Breast epithelium (tissue), 4 donors: ENCODE data around the gene ZNF202. TPM values are rescaled to one million over a fixed set of nuclear protein-coding genes. Genes with fewer than 3 reads are reported as not detected.
A peak's percentile ranks its signal among the peaks of the same experiment; 100 is the strongest.

Source experiments
- DNase-seq, 2 donors: peaks; one replicate each; pipeline ENCODE4 v3.0.0-alpha.2; 2019; ENCODE audit warnings: low spot score in 2 of 2
- H3K27ac ChIP-seq, 2 donors: fragments of 200-600 bp; sonication (generic) in 1 of 2; one replicate each; pipeline ENCODE4 v1.5.1; 2016 to 2019; ENCODE audit warnings: mild to moderate bottlenecking in 1 of 2
- H3K27me3 ChIP-seq, 2 donors: fragments of 200-600 bp; sonication (generic) in 1 of 2; one replicate each; pipeline versions ENCODE4 v1.5.1 to v1.6.0; 2017 to 2019; ENCODE audit warnings: control low read depth in 1 of 2, mild to moderate bottlenecking in 1 of 2
- H3K36me3 ChIP-seq: fragments of 200-600 bp; one replicate; pipeline ENCODE4 v1.5.1; 2019
- H3K4me1 ChIP-seq, 2 donors: fragments of 200-600 bp; sonication (generic); one replicate each; pipeline ENCODE4 v1.5.1; 2016 to 2019; ENCODE audit warnings: control low read depth in 1 of 2
- H3K4me3 ChIP-seq, 3 donors: fragments of 200-600 bp; sonication (generic); 1 replicate in 2 of 3; 2 replicates in 1 of 3; pipeline ENCODE4 v1.5.1; 2016 to 2019; ENCODE audit warnings: mild to moderate bottlenecking in 3 of 3, moderate library complexity in 2 of 3
- H3K9me3 ChIP-seq, 2 donors: fragments of 200-600 bp; sonication (generic) in 1 of 2; one replicate each; pipeline ENCODE4 v1.5.1; 2016 to 2019; ENCODE audit warnings: control low read depth in 1 of 2
- CTCF ChIP-seq, 3 donors: fragments of 450-650 bp; IDR thresholded peaks; one replicate each; pipeline ENCODE4 v1.5.1; 2016 to 2017; ENCODE audit warnings: antibody characterized with exemption in 3 of 3, mild to moderate bottlenecking in 3 of 3, moderate library complexity in 3 of 3
- POLR2A ChIP-seq: fragments of 450-650 bp; IDR thresholded peaks from one replicate; pipeline ENCODE4 v1.6.1; 2016; ENCODE audit warnings: antibody characterized with exemption, mild to moderate bottlenecking, moderate library complexity
- POLR2AphosphoS5 ChIP-seq, 3 donors: sonication (generic); formaldehyde crosslinking; IDR thresholded peaks; one replicate each; pipeline ENCODE4 v1.6.1; 2017; ENCODE audit warnings: antibody characterized with exemption in 3 of 3
- intact Hi-C: fragments of 100-400 bp; cut with DNase I; formaldehyde crosslinking; loops from one replicate; pipeline ENCODE4 v1.15.1; 2023; ENCODE audit warnings: low total_unique reads
- total RNA-seq, 3 donors: library from RNA; depleted of rRNA; stranded (reverse); fragments of >200 nt; gene quantifications; one replicate each; pipeline ENCODE4 v1.1.0, GENCODE V29; 2016

The ZNF202 gene
- total RNA-seq, 3 donors from 2014 or later: 7.0 to 12.9 (median 12.1) TPM

DNA sequence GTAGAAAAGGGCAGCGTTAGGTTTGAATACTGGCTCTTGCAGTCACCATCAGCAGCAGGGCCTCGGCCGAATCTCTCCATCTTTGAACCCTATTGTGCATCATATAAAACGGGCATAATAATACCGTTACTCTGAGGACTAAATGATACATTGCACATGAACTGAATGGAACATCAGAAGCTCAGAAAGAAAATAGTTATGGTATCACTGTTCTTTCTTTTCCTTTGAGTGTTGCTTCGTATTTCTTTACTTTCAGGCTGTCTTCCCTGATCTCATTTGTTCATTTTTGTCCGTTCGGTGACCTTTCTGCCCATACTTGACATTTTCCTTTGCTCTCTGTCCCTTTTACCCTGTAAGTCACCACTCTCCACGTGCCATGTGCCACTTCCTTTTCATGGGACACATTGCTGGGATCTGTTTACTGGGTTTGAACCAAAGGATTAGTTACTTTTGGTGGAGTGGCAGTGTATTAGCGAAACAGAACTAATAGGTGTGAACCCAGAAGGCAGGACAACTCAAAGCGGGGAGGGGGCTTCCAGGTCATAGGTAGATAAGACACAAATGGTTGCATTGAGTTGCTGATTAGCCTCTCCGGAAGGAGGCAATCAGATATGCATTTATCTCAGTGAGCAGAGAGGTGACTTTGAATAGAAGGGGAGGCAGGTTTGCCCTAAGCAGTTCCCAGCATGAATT is 717 bp upstream of the ZNF202 start:
- no peak for TF ChIP-seq POLR2AphosphoS5 (IDR thresholded peaks at IDR 0.05)
- TF ChIP-seq POLR2A: no peak
- TF ChIP-seq CTCF (IDR thresholded peaks at IDR 0.05): no peak
- Histone ChIP-seq H3K4me3 (peak overlapping the region; percentile 82 to 98 (median 91)), H3K27ac (peak overlapping the region in 1 of 2 donors; percentile 82), H3K27me3 (no peaks in the 10 kb centered on the region), H3K9me3 (no peaks in the 10 kb centered on the region), H3K36me3 (no peaks in the 10 kb centered on the region), H3K4me1 (peaks cover 0 to 8% of the 10 kb centered on the region in 2 donors)
- intact Hi-C loops: no loop called here
- no peak for DNase-seq

DNA sequence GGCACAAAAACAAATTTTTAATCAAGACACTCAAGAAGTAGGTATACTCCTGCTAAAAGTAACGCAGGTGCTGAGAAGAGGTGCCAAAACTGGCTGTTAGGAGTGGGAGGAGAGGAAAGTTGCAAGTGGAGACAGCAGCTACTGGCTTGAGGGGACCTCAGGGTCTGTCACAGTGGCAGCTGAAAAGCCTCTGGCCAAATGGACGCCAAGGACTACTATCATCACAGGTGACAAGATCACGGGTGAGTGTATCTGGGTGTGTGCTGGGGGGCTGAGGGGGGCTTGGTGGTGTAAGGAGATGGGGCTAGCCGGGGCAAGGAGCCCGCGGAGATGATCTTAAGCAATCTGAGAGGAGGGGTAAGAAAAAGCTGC is 687 bp downstream of the ZNF202 start:
- Histone ChIP-seq H3K27ac (peak overlapping the region; percentile 82 to 94), H3K36me3 (no peaks in the 10 kb centered on the region), H3K9me3 (no peaks in the 10 kb centered on the region), H3K4me3 (peak overlapping the region; percentile 82 to 98 (median 91)), H3K27me3 (no peaks in the 10 kb centered on the region), H3K4me1 (peaks cover 0 to 8% of the 10 kb centered on the region in 2 donors)
- DNase-seq: no peak
- intact Hi-C loops: no loop called here
- TF ChIP-seq POLR2AphosphoS5 (IDR thresholded peaks at IDR 0.05) (no peak), POLR2A (no peak), CTCF (IDR thresholded peaks at IDR 0.05) (no peak)

DNA sequence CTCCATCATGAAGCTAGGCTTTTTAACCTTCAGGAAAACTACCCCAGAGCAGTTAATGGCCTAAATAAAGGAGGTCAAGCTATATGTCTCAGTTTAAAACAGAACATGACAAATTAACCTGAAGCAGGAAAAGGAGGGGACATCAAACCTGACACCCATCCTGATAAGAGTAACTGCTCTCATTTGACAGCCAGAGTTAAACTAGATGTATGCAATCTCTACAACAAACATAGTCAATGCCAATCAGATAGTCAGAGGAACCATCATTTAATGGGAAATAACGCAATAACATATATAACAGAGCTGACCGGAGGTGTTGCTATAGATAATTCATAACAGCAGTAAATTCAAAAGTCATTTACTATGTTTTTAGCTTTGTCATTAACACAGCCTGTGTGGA is 3.1 kb downstream of the ZNF202 start:
- no peak overlapping the region for H3K4me3 ChIP-seq
- TF ChIP-seq POLR2AphosphoS5 (IDR thresholded peaks at IDR 0.05) (no peak), CTCF (IDR thresholded peaks at IDR 0.05) (no peak), POLR2A (no peak)
- no peak for DNase-seq
- peaks cover 0 to 8% of the 10 kb centered on the region in 2 donors for H3K4me1 ChIP-seq
- no peaks in the 10 kb centered on the region for H3K9me3 ChIP-seq
- no peaks in the 10 kb centered on the region for H3K27me3 ChIP-seq
- intact Hi-C loops: no loop called here
- H3K27ac ChIP-seq: no peak overlapping the region
- no peaks in the 10 kb centered on the region for H3K36me3 ChIP-seq

DNA sequence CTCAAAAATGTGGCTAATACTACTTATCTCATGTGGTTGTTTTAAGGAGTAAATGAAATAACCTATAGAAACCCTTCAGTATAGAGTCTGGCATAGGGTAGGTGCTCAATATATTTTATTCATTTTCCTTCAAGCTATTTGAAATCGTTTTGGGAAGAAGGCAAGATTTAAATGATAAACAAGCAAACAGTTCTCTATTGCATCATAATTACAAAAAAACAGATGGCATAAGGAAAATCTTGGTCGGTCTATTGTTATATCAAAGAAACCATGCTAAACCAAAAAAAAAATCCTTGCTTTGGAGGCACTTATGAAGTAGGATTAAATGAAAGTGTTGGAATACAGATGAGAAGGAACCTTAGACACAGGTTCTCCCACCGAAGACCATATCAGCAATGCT is 4.7 kb downstream of the ZNF202 start:
- TF ChIP-seq POLR2A (no peak), POLR2AphosphoS5 (IDR thresholded peaks at IDR 0.05) (no peak), CTCF (IDR thresholded peaks at IDR 0.05) (no peak)
- Histone ChIP-seq H3K4me1 (peaks cover 0 to 8% of the 10 kb centered on the region in 2 donors), H3K27ac (no peak overlapping the region), H3K27me3 (no peaks in the 10 kb centered on the region), H3K36me3 (no peaks in the 10 kb centered on the region), H3K4me3 (no peak overlapping the region), H3K9me3 (no peaks in the 10 kb centered on the region)
- DNase-seq: no peak
- intact Hi-C loops: no loop called here

- Histone ChIP-seq H3K4me3 (no peak overlapping the region), H3K4me1 (no peaks in the 10 kb centered on the region), H3K36me3 (peaks cover 36% of the 10 kb centered on the region), H3K9me3 (peaks cover 5 to 11% of the 10 kb centered on the region in 2 donors), H3K27me3 (no peaks in the 10 kb centered on the region), H3K27ac (no peak overlapping the region)
- TF ChIP-seq POLR2A: no peak
- no peak for TF ChIP-seq POLR2AphosphoS5 (IDR thresholded peaks at IDR 0.05)
- TF ChIP-seq CTCF (IDR thresholded peaks at IDR 0.05): no peak
- intact Hi-C loops: no loop called here
- no peak for DNase-seq
These were observed 11.9 kb downstream of the ZNF202 start for GRCh38 chr11:123729602-123730001.
